NOMO-1 (cell line): Measurements from ENCODE around the gene CLNK.
"Not testable (repeated sequence)": the region's sequence is repeated elsewhere in the genome, so short reads cannot be mapped to it uniquely, and the experiment has no call there.

Experiments
- DNase-seq, 2 experiments: peaks; one replicate each; lab custom pipeline; 2025; ENCODE audit not compliant: unreplicated experiment in 2 of 2; lab: John Stamatoyannopoulos, UW

CLNK gene

DNA sequence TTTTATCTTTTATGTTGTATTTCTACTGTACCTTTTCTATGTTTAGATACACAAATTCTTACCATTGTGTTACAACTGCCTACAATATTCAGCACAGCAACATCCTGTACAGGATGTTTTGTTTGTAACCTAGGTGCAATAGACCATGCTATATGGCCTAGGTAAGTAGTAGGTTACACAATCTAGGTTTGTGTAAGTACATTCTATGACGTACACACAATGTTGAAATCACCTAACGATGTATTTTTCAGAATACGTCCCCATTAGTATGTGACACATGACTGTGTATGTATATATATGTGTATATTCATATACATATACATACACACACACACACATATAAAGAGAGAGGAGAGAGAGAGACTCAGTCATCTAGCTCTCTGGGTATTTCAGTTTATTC is 103.5 kb downstream of the CLNK start:
- DNase-seq: no peak

DNA sequence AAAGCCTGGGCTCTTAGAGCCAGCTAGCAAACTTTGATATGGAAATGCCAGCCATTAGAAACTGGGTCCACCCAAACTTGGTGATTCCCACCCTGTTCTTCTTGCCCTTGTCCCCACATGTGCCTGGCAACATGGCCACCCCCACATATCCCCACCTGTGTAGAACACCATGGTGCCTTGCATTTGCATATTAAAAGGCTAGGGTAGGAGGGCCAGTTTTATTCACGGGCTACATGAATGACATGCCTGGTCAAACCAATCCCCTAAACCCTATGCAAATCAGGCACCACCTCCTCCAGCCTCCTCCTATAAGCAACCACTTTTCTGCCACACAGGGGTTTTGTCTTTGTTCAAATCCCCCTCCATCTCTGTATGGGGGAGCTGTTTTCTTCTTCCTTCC is 104.9 kb downstream of the CLNK start:
- DNase-seq: no peak

DNA sequence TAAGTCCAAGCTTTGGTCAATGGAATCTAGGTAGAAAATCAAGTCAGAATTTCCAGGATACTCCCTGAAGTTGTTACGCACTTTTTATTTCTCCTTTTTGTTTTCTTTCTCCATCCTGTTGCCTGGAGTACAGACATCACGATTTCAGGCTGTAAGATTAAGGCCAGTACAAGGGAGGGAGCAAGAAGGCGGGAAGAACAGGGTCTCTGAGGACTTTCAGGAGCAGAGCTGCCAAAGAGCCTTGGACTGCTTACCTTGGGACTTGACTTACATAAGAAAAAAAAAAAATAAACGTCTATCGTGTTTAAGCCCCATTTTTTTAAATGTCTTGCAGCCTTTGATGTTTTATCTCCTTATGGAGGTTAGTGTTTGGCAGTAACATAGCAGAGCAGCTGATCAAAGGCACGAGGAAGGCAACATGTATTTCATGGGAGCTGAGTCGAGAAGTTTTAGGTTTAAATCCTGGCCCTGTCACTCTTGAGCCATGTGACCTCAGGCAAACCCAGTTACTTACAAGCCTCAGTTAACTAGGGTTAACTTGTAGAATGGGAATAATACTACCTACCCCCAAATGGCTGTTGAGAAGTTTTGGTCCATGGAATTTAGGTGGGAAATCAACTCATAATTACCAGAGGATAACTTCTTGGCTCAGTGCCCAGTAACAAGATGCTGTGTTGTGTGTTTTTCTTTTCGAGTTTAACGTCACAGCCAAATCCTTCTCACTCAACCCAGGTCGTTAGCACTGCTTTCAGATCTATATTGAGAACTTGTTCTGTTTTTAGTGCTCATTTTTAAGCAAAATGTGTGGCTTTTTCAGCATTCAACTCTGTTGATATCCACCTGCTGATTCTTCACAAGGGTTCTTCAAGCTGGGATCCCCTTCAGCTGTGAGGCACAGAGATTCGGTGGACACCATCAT is 106.8 kb downstream of the CLNK start:
- no peak for DNase-seq

DNA sequence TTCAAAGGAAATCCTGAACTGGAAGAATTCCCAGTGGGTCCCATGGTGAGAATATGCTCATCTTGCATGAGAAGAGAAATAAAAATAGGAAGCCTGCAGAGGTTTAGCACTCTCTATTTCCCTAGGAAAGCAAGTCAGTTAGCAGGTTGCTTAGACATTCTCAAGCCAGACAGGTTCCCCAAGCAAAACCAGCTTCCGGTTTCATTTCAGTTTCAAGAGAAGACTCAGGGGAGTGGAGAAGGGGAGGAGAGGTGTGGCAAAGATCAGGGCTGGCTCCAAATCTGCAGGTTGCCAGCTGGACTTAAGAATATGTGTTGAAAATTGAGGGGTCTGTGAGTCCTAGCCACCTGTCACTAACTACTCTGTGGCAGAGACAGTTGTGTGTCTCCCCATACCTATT is 107.5 kb downstream of the CLNK start:
- DNase-seq: peak; percentile 50

DNA sequence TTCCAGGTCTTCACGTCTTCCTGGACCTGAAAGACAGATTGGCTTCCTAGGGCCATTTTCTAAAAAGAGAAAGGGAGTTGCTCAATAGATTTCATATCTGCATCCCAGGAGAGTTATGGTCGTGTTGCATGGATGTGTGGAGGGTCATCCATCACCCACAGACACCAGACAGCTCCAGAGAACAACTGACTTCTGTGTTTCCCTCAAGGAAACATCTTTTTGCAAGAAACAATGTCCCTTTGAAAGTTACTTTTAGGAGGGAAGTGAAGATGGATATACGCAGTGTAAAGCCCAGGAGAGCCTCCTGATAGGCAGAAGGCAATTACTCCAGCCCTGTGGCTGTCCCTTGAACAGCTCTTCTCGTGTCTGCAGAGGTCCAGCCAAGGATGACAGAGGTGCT is 108.3 kb downstream of the CLNK start:
- DNase-seq: no peak

DNA sequence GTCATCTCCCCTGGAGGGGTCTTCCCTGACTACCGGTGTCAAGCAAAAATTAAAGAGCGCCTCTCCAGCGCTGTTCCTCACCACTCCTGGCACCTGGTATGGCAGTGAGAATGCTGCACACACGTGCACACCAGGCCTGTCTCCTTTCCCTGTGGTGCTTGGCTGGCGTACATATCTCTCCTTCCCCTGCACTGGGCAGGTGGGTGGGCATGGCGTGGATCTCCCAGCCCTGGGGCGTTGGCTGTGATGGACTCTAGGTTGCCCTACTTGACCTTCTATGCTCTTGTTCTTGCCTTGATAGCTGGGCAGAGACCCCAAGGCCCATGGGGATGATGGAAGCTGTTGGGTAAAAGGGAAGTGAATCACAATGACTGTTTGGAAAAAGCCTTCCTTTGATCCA is 109.2 kb downstream of the CLNK start:
- no peak for DNase-seq

DNA sequence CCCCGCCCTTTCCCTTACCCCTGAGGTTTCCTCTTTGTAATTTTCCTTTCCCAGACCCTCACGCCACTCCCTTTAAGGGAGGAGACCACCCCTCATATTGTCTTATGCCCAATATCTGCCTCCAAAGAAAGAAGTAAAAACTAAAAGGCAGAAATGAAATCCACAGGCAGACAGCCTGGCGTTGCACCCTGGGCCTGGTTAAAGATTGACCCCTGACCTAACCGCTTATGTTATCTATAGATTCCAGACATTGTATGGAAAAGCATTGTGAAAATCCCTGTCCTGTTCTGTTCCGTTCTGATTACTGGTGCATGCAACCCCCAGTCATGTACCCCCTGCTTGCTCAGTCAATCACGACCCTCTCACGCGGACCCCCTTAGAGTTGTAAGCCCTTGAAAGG is 110.0 kb downstream of the CLNK start:
- not testable (repeated sequence) for DNase-seq

DNA sequence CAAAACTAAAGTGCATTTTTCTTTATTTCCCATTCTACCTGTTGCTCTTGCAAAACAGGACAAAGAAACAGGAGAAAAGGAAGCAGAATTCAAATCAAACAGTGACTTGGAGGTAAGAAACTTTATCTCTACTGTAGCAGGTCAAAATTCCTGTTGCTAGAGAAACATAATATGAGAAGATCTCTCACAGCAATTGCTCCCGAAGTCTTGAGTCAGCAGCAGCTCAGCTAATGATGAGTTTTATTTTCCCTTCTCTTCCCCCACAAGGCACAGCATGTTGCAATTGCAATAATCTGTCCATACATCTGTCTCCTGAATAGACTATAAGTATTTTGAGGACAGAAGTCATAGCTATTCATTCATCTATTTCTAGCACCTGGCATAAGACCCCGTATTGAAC is 112.7 kb downstream of the CLNK start:
- no peak for DNase-seq

DNA sequence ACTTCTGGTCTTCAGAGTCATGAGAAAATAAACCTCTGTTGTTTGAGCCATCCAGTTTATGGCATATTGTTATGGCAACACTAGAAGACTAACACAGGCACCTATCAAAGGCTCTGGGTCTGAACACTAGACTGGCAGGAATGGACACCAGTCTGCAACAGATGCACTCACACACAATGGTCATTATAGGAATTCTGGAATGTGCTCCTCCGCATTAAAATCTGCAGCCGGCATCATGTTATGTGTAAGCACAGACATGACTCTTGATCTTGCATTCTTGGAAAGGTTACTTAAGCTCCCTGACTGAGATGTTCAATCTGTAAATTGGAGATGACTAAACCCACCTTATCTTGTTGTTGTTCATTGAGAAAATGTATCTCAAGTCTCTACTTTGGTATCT is 115.1 kb downstream of the CLNK start:
- no peak for DNase-seq

DNA sequence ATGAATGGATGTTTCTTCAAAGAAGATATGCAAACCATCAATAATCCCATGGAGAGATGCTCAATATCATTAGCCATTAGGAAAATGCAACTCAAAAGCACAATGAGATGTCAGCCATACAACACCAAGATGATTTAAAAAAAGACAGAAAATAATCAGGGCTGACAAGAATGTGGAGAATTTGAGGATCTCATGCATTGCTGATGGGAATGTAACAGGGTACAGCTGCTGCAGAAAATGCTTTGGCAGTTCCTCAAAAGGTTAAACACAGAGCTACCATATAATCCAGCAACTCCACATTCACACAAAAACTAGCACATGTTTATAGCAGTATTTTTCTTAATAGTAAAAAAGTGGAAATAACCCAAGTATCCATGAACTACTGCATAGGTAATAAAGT is 116.8 kb downstream of the CLNK start:
- no peak for DNase-seq

DNA sequence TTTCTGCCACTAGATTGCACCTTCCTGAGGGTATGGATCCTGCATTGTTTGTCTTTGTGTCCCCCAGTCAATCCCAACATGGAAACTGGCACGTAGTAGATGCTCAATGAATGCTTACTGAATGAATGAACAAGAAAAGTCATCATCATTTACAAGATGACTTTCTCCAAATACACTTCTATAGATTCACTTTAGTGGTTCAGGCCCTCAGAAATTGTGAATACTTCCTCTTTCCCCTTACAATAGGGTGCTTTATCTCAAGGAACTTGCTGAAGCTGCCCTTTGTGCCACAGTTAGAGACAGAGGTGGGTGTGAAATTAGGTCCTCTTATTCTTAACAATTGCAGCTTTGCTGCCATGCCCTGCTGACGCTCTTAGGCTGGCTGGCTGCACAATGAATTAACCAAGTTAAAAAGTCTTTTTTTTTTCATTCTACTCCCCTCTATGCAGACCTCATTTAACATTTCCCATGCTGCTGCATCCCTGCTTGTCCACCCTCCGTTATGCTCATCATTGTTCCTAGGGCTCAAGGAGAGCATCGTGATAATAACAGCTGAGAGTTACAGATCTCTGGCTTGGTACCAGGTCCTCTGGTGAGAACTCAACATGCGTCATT is 119.3 kb downstream of the CLNK start:
- no peak for DNase-seq

DNA sequence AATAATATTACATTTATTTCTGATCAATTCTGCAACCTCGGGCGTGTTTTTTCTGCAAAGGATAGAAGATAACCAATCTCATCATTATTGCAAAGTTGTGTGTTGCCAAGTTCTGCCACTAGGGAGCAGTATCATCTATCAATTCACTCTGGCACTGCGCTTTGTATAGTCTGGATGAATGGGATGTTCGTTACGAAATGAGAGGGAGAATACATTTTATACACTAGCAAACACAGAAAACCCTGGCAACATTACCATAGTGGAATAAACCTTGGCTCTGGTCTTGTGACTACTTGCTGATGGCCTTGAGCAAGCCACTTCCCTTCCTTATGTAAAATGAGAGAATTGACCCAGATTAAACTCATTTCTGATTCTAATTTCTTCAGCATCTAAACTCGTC is 129.9 kb downstream of the CLNK start:
- peak in 1 of 2 experiments; percentile 55 for DNase-seq

DNA sequence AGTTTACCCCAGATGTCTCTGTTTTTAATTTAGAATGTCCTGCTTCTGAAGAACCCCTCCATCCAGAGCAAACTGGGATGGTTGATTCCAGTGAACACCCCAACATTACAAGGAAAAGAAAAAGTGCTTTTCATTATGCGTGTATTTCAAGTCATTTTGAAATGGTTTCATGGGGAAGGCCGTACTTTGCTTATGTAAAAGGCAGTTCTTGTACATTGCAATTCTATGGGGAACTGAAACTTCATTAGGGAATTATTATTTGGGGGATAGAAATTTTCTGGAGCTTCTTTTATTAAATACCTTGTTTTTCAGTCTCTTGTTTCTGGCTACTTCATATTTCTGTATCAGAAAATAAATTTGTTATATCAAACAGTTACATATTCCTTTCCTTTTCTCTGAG is 130.4 kb downstream of the CLNK start:
- DNase-seq: no peak

DNA sequence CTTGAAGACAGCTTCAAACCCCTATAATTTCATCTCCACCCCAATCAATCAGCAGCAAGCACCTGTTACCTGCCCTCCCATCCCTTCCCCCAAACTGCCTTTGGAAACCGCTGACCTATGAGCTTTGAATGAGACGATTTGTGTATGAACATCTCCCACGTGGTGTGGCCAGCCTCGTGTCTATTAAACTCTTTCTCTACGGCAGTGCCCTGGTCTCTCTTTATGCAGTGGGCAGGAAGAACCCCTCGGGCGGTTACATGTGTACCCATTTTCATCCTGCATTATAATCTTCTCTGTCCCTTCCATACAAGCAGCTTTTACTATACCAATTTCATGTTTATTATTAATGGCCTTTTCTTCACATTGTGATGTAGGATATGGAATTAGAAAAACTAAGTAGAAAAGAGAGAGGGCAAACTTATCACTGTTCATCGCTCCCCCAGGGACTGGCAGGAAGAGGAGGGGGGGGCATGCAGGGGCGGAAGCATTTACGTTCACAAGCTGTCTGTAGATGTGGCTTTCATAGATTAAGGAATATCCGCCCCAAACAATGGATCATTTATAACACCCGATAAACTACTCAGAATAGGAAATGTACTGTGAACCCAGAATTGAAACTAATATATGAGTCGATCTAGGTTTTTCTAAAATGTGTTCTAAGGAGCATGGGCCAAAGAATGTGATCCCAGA is 131.8 kb downstream of the CLNK start:
- no peak for DNase-seq

DNA sequence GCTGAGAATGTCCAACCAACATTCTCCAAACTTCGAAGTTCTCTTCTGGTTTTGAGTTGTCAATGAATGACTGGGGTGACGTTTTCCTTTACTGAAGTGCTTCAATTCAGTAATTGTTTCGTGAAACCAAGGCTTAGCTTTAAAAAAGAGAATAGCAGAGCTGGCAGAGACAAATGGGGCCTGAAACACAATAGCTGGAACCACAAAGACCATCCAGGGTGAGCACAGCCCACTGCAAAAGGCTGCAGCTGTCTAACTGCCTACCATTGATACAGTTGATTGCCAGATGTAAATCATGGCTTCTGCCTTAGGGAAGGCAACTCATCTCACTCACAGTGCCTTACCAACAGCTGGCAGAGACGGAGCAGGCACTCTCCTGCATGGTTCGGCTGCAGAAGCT is 148.7 kb downstream of the CLNK start:
- no peak for DNase-seq

DNA sequence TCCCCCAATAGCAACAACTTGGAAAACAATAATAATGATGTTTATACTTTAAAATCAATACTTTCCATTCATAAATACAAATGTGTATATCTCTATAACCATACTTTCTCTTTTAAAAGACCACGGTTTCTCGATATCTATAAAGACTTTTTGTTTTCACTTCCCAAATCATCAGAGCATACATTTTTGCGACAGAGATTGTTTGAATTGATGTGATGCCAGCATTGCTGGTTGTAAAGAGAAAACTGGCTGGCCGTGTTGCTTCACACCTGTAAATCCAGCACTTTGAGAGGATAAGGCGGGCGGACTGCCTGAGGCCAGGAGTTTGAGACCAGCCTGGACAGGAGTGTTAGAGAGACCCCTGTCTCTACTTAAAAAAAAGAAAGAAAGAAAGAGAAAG is 149.7 kb downstream of the CLNK start:
- DNase-seq: no peak

DNA sequence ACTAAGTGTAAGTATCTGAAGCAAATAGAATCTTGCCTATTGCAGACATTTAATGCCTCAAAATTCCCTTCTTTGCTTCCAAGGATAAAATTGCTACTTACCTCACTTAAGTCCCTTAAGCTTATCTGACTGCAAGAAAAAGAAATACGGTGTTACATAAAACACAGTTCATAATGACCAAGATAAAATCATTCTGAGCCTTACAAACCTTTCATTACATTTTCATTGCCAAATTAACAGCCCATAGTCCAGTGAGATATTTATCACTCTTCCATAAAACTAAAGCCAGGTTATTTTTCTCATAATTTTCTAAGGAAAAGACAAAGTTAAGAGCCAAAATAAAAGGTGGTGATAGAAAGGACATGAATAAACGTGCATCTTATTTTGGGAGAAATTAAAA is 152.4 kb downstream of the CLNK start:
- no peak for DNase-seq

DNA sequence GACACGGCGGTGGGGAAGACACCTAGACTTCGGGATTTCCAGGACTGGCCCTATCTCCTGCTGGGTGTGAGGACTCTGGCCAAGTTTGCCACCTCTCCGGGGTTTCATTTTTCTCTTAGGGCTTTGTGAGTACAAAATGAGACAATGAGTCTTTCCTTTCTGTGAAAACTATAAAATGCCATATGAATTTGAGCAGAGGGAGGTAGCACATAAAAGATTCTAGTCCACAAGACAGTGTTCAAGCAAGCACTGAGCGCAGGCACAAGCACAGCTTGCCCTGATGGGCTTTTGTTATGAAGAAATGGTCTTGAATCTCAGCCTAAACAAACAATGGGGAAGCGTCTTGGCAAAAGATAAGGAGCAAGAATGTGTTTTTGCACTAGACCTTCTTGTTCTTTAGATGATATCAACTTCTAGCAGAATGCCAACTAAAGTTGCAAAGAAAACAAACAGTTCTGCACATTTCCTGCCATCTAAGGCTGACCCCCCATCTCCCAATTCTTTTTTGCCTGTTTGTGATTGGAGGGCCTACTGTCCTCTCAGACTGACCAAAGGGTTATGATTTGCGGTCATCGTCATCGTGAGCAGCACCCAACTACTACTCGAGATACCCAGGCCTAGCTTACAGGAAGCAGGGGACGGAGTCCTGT is 154.3 kb downstream of the CLNK start:
- DNase-seq: no peak

DNA sequence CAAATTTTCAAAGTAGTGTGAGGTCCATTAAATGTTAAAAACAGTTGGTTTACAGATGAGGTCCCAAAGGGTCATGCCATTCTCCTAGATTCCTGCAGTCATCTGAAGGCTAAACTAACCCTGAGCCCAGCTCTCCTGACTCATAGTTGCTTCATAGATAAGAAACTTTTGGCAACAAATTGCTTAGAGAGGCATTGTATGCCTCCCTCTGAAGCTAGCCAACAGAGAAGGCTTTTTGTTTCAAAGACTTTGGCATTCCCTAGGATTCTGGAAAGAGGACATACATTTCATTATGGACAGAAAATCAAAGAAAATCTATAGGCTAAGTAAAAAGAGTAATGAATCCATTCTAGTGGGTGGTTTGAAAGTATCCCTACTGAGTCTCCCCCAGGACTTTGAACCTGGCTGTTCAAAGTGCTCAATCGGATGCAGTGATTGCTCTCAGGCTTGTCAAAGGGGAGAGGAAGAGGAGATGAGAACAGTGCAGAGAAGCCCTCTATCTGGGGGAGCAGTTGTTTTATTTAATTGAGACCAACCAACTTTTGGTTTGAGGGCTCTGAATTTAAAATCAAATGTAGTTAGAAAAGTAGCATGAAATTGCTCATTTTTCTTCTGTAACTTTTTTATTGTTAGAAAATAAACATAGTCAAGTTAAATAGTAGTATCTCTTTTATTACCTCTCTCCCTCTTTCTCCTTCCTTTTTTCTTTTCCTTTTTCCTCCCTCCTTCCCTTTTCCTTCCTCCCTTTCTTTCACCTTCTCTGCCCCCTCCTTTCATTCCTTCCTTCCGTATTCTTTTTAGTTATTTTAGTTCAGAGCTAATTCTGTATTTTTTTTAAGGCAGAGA is 155.1 kb downstream of the CLNK start:
- no peak for DNase-seq

DNA sequence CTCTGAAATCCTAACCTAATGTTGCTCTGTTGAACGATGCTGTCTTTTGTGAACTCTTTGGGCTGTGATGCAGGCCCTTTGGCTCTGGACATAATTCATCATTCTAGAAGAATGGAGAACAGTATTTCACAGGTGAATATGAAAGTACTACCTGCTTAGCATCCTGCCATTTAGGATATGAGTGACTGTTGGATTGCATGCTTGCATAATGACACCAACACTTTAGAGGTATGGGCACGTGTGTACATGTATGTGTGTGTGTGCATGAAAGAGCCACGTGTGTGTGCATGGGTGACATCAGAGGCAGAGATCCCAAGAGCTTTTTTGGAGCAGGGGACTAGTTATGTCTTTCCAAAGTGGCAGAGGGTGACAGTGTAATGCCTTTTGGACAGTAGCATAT is 157.1 kb downstream of the CLNK start:
- DNase-seq: no peak
